ENCODE results near the gene DPEP1.

DPEP1 gene

DNA sequence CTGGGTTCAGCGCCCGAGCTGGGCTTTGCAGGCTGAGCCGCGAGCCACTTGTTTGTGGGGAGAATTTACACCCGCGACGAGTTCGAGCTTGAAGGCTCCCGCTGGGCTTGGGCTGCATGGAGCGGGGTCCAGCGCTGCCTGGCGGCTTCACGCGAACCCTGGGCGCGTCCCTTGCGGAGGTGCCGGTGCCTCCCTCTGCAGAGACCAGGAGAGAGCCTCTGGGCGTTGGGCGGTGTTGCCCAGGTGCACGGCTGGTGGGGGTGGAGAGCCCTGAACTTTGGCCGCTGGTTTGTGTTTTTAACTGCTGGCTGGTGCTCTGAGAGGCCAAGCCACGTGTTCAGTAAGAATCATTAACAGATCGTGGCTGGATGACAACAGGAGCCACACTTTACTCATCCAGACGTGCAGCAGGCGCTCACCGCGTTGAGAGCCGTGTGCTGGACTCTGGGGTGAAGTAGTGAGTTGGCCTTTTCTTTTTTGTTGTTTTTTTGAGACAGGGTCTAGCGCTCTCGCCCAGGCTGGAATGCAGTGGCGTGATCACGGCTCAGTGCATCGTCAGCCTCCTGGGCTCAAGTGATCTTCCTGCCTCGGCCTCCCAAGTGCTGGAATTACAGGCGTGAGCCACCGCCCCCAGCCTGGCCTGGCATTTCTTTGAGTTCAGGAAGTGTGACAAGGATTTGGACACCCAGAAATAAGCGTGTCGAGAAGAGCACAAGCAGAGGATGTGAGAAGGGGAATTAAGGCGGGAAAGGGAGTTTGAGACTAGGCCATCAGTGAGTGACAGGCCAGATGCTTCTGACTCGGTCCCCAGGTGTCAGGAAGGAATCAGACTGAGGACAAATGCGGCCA is 73.9 kb downstream of the DPEP1 start:
- DNase-seq (ENCODE audit: low spot score): peak; percentile 41

Data from germinal center (tissue), 1 donor.